ENCODE results near the gene ELK4.

DNA sequence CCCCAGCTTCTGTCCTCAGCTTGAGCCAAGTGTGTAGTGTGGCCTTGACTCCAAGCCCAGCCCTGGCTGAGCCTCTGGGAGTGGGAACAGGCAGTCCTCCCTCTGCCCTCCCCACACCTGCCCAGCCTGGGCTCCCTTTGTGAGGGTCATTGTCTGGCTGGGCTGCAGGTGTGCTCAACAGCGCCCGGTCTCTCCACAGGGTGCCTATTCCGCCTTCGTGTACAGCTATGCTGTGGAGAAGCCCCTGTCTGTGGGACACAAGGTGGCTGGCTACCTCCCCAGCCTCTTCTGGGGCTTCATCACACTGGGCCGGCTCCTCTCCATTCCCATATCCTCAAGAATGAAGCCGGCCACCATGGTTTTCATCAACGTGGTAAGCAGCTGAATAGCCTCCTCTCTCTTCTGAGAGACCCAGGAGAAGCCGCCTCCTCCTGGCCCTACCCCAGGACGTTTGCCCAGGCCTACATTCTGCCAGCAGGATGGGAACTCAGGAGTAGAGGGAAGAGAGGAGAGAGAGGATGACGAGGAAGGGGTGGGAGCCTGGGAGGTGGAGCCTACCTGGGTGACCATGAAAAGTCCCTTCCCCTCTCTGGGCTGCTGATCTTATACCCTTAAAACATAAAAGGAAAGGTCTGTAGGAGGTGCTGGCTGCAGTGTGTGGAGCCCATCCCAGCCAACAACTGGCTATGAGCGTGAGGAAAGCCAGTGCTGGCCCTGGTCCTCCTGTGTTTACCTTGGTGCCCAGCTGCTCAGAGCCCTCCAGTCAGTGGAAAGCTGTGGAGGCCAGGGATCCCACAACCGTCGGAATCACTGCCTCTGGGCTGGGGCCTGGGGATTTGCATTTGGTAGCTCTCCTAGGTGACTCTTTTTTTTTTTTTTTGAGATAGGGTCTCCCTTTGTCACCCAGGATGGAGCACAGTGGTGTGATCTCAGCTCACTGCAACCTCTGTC is 45.7 kb downstream of the ELK4 start:
- TF ChIP-seq POLR2A (IDR thresholded peaks at IDR 0.05; ENCODE audit: low read length) (no peak), GATA1 (IDR thresholded peaks at IDR 0.05; ENCODE audit: low read depth, low read length) (no peak)
